DMS 273 (cell line): ENCODE measurements around the gene GLP1R.

Experiments used
- DNase-seq: peaks from one replicate; lab custom pipeline; 2025; ENCODE audit not compliant: unreplicated experiment; lab: John Stamatoyannopoulos, UW

Gene GLP1R

GRCh38 chr6:39043776-39044175 lies 4.8 kb upstream of the GLP1R start:
- DNase-seq = no peak

DNA sequence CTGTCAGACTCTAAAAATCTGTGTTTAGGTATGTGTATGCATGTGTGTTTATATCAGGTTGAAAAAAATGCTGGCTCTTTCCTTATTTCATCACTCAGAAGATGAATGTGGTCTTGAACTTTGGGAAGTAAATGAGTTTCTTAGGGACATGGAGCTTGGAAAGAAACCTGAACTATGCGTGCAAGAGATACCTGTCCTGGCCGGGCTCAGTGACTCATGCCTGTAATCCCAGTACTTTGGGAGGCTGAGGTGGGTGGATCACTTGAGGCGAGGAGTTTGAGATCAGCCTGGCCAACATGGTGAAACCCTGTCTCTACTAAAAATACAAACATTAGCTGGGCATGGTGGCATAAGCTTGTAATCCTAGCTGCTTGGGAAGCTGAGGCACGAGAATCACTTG lies 4.4 kb upstream of the GLP1R start:
- DNase-seq = no peak

DNA sequence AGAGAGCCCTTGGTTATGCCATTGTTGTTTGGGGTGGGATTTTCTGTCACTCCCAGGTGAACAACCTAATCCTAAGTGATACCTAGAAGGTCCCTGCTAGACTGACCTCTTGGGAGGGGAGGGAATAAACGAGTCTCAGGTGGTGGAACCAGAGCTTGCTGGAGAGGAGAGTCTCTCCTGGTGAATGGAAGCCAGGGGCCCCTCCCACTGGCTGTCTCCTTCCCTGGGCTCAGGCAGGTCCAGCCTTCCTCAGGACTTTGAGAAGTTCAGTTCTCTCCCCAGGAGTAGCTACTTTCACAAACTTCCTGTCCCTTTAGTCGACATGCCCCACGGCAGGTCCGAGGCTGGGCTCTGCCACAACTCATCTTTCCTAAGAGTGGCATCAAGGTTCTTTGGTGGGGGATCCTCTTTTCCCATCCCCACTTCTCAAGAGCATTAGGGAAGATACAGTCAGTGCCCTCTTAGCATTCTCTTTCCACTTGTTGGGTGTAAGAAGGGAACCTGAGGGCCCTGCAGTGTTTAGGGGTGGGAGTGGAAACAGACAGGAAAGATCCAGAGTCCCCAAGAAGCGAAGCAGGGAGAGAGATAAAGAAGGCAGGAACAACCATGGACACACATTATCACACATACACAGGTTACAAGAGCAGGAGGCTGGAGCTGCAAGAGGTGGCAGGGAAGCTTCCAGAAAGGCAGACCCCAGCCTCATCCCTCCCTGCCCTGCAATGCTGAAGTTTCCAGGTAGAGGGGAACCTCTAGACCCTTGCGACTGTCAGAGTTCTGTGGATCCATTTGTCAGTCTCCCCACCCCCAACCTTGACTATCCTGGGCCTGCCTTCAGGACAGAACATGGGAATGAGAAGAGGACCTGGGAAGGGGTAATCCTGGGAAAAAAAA lies 900 bp upstream of the GLP1R start:
- DNase-seq = no peak

GRCh38 chr6:39049575-39050283 lies 1.1 kb downstream of the GLP1R start:
- DNase-seq = no peak

DNA sequence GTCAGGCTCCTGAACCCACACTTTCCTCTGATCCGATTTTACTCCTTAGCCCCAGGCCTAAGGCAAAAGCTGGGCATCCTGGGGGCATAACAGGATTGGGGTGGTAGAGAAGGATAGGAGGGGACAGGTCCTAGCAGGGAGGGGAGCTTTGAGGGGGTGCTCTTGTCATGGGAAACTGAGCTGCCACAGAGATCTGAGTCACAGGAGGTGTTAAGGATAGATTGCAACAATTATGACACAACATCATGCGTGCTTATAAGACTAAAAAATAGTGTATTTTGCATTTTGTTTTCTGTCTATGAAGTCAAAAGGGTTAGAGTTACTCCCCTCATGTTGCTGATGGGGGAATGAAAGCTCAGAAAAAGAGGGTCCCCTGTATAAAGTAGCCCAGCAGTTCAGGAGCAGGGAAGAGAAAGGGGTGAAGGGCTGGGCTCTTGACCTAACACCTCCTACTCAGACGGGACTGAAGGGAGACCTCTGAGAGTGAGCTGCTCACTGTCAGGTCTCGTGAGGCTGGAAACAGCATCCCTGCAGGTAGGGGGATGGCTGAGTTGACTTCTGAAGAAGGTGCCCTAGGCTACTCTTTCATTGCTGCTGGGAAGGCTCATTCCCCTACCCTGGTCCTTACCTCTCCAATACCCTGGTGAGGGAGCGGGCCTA lies 2.0 kb downstream of the GLP1R start:
- DNase-seq = no peak

GRCh38 chr6:39051399-39052122 lies 3.0 kb downstream of the GLP1R start:
- DNase-seq = no peak

DNA sequence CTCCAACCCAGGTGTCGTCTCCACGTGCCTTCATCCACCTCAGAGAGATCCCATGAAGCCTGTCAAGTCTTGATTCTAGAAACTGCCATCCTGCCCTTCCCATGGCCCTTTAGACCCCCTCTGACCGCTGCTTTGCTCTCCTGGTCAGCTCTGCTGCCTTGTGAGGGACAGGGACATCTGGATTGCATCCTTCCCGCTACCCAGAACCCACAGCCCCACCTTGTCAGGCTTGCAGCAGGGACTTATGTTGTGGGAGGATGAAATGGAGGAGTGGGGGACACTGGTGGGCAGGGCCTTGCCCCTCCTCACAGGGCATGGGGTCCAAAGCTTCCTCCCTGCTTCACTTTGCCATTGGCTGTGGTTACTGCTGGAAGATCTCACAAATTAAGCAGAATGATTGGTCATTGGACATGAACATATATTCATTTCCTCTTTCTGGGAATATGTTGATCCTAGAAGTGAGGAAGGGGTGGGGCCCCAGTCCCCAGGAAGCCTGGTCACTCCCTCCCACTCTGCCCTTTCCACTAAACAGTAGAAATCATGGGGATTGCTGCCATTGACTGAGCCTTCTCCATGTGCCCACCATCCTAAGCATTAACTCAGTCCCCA lies 4.5 kb downstream of the GLP1R start:
- DNase-seq = no peak

GRCh38 chr6:39053854-39054576 lies 5.4 kb downstream of the GLP1R start:
- no peak for DNase-seq

- no peak for DNase-seq
These were observed 6.1 kb downstream of the GLP1R start for GRCh38 chr6:39054577-39055142.

GRCh38 chr6:39055661-39056060 lies 7.1 kb downstream of the GLP1R start:
- DNase-seq = no peak

GRCh38 chr6:39056191-39056590 lies 7.6 kb downstream of the GLP1R start:
- no peak for DNase-seq

GRCh38 chr6:39056681-39057080 lies 8.1 kb downstream of the GLP1R start:
- DNase-seq = no peak

GRCh38 chr6:39057251-39058155 lies 8.9 kb downstream of the GLP1R start:
- DNase-seq = no peak

DNA sequence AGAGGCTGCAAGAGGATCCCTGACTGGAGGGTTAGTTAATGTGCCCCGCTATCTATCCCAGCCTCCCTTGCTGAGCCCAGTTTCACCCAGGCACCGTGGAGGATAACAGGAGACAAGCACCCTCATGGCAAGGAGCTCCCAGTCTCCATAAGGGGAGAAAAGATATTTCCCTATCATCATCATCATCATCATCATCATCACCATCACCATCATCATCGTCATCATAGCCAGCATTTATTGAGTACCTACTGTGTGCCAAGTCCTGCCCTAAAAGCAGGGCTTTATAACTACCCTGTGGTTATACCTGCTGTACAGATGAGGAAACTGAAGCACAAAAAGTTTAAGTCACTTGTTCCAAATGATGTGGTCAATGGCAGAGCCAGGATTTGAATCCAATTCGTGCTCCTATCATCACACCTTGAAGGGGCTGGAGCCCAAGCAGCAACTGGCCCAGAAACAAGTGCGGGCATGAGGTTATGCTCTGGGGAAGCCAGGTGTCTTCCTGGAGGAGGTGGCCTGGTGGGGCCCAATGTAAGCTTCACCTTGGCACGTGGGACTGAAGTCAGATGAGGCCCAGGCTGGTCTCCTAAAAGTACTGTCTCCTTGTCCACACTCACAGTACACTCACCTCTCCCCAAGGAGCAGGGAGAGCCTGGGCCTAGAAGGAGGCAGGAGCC lies 10.0 kb downstream of the GLP1R start:
- no peak for DNase-seq

DNA sequence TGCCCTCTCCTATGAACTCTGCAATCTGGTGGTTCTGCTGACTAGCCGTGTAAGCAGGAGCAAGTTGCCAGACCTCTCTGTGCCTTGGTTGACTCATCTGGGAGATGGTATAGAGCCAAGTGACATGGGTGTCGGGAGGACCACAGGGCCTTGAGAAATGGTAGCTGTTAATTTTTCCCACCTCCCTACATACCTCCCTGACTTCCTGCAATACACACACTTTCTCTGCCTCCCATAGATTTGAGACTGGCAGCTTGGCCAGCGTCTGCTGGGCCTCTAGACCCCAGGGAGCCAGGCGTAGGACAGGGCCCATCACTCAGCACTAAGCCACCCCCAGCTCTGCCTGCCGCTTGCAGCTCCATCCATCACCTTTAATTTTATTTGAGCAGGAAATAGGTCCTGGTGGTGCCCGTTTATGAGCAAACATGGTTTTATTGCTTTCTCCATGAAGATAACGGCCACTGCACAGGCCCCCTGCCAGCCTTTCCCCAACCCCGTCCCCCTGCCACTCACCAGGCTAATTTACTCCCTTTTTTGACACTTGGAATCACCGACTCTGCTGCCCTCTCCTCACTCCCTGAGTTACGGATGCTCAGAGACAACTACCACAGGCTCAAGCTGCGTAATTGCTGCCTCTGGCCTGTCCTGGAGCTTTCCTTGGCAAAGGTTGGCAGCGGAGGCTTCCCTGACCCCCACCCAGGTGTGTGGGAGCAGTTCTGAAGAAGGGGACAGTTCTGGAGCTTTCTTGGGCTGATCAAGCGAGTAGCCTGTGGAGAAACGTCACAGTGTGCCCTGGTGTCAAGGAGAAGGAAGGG lies 11.1 kb downstream of the GLP1R start:
- no peak for DNase-seq

GRCh38 chr6:39060467-39061160 lies 12.0 kb downstream of the GLP1R start:
- DNase-seq = no peak

GRCh38 chr6:39061182-39061581 lies 12.6 kb downstream of the GLP1R start:
- DNase-seq = no peak
